HG03565 (cell line): ENCODE measurements around the gene CNOT2.
"Not testable (repeated sequence)": the region's sequence is repeated elsewhere in the genome, so short reads cannot be mapped to it uniquely, and the experiment has no call there.

ENCODE experiments used
- ATAC-seq: cut with Tn5 transposase; IDR thresholded peaks from one replicate; pipeline ENCODE4 v1.9.1; 2021; ENCODE audit warnings: mild to moderate bottlenecking, moderate library complexity; ENCODE audit not compliant: unreplicated experiment

Gene CNOT2

DNA sequence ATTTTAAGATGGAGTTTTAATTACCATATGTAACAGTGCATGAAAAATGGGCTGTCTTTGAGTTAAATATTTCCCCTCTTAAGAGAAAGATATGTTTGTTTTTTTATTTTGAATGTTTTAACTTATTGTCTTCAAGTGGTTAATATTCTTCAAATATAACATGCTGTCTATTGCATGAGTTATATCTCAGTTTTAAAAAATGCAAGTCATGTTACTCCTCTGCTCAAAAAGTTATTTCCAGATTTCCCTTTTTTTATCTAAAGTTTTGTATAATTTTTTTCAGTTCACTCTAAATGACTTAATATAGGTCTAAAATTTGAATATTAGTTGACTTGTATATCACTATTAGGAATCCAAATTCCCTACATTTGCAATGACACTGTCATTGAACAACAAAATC lies 117.0 kb downstream of the CNOT2 start:
- no peak for ATAC-seq

DNA sequence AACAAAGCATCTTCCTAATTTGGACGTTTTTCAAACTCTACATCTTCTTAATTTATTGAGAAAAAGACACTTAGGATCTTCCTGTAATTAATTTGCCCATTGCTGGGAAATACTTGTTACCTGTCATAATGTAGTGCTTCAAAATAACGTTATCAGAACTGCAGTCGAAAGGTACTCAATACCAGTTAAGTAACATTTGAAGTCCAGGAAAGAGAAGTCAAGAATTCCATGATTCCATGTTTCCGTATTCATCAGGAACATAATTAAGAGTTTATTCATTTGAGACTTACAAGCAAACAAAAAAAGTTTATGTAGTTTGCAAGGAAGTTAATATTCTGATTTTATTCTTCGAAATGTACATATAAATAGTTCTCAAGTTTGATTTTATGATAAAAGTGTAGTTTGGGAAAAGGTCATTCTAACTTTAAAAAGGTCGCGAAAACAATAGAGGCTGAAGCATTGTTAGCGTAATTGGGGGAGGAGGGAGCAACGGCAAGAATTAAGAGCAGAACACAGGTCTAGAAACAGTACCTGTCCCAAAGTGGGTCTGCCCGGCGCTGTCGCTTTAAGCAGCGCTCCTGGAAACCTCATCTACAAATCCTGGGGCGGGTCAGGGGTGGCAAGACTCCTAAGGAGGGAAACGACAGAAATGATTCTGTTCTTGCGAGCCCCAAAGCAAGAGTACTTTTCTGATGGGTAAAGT lies 121.6 kb downstream of the CNOT2 start:
- no peak for ATAC-seq

DNA sequence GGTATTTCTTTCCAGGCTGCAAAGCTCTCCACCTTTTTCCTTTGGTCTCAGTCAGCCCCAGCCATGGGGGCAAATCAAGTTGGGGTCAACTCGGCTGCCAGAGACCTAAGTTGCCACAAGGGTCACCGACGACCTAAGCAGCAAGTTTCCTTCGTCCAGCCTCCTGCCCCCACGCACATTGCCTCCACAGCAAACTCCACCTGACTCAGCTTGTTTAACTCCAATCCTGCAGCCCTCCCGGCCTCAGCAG lies 122.1 kb downstream of the CNOT2 start:
- ATAC-seq, result no peak

- ATAC-seq, result peak; percentile 59
Measured at GRCh38 chr12:70365648-70366518, 122.7 kb downstream of the CNOT2 start, which contains the start of gene KCNMB4. TSS of gene KCNMB4 (plus strand) at chr12:70366290. CDS start at chr12:70366735, 445 bp downstream.

DNA sequence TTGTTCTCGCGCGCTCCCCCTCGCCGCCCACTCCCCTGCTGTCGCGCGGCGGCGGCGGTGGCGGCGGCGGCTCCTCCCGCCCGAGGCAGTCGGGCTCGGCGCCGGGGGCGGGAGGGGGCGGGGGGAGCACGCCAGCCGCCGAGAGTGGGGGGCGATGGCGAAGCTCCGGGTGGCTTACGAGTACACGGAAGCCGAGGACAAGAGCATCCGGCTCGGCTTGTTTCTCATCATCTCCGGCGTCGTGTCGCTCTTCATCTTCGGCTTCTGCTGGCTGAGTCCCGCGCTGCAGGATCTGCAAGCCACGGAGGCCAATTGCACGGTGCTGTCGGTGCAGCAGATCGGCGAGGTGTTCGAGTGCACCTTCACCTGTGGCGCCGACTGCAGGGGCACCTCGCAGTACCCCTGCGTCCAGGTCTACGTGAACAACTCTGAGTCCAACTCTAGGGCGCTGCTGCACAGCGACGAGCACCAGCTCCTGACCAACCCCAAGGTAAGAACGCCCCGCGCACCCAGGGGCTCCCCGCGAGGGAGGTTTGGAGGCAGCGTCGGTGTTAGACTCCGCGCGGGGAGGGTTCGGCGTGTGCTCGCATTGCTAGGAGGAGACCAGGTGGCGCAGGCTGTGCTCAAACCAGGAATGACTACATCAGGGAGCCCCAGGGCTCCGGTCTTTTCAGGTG lies 123.5 kb downstream of the CNOT2 start:
- peak; percentile 37 for ATAC-seq

DNA sequence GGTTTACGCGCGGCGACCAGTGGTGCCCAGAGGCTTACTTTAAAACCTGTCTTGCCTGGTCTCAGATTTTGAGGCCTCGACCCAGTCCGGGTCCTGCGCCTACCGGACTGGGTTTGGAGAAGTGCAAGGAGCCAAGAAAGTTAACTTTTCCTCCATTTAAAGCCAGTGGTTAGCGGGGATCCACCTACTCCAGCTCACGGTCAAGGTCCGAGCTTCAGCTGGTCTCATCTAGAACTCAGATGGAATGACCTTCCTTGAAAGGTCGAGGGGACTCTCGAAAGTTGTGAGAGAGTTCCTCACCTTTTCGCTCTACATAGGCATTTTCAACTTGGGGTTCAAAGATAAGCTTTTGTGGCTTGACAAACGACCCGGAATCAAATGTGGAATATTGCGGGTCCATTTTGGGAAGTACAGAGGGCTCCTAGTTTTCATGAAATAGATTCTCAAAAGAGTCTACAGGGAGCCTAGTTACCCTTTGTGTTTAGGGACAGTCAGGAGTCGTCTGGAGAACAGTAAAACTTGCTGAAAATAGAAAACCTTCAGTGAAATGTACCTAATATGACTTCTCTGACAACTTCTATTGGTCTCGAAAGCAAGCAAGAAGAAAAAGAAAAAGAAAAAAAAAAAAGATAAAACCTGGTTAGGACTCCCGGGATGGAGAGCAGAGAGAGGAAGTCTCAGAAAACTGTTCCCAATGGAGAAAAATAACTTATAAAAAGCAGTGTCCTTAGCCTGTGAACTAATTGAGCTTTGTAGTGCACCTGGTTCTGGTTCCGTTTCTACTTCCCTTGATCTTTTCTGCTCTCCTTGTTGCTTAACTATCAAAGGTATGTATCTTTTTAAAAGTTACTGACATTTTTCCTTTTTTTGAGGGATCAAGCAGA lies 124.3 kb downstream of the CNOT2 start:
- no peak for ATAC-seq

DNA sequence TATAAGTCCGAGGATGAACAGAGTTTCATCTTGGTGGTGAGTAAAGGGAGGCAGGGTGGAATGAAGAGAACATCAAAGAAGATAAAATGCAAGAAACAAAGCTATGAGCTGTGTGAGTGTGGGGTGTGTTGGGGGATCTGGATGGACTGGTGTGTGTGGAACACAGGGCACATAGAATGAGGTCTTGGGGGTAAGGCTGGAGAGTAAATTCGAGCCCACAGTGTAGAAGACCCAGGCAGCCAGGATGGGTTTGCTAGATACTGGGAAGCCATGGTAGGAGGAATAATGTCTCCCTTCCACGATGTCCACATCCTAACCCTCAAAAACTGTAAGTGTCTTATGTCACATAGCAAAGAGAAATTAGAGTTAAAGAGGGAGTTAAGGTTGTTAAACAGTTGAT lies 129.6 kb downstream of the CNOT2 start:
- no peak for ATAC-seq

- ATAC-seq, result no peak
Measured at GRCh38 chr12:70379846-70380245, 136.6 kb downstream of the CNOT2 start.

DNA sequence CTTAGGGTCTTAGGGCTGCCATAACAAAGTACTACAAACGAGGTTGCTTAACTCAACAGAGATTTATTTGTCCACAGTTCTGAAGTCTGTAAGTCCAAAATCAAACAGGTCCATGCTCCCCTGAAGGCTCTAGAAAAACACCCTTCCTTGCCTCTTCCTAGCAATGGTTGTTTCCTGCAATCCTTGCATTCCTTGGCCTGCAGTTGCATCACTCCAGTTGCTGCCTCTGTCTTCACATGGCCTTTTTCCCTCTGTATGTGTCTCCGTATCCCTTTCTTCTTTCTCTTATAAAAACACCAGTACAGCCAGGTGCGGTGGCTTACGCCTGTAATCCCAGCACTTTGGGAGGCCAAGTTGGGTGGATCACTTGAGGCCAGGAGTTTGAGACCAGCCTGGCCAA lies 140.3 kb downstream of the CNOT2 start:
- no peak for ATAC-seq

DNA sequence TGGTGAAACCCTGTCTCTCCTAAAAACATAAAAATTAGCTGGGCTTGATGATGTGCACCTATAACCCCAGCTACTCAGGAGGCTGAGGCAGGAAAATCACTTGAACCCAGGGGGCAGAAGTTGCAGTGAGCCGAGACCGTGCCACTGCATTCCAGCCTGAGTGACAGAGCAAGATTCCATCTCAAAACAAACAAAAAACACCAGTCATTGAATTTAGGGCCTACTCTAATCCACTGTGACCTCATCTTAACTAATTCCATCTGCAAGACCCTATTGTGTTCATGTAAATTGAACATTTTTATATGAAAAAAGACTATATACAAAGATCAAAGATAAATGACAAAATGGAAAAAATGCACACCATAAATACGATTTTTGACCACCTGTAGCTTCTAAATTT lies 140.7 kb downstream of the CNOT2 start:
- ATAC-seq, result no peak

GRCh38 chr12:70386771-70387170 lies 143.5 kb downstream of the CNOT2 start:
- no peak for ATAC-seq

DNA sequence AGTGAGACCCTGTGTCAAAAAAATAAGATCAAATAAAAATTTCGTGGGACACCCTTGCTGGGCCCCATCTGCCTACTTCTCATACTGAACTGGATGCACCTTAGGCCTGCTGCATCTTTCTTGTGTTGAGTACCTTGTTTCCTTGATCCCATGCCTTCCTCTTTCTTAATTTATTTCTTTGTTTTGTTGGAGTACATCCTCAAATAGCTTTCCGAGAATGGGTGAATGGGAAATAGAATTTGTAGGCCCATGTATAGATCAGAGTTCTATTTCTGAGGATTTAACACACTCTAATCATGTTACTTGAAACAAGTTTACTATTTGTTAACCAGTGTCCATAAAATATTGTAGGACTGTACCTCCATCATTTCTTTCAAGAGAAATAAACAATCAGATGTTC lies 146.4 kb downstream of the CNOT2 start:
- ATAC-seq, result no peak

- ATAC-seq, result not testable (repeated sequence)
Measured at GRCh38 chr12:70392631-70393030, 149.4 kb downstream of the CNOT2 start.

DNA sequence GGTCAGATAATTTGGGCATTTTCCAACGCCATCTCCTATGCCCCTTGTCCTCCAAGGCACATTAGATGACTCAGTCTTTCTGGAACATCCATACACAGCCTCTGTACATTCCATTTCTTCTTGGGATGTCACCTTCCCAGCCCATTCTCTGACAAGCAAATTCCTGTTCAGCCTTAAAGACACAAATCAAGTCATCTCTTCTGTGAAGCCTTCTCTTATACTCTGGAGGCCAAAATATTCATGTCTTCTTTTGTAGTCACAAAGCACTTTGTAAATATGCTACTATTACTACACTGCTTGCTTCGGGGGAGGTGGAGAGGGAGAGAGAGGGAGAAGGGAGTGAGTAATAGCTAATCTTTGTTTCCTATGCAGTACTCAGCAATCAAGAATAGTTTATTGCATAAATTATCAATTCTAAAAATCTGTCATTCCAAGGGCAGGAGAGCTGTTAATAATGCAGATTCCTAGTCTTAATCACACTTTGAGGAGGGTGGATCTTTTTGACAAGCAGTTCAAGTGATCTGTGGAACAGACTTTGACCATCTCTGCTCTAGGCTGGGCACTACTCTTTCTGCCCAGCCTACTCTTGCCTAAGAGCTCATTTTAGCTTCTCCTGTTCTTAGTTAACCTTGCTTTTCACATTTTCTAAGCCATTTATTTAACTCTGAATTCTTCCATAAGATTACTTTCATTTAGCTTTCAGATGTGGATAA lies 150.7 kb downstream of the CNOT2 start:
- no peak for ATAC-seq

DNA sequence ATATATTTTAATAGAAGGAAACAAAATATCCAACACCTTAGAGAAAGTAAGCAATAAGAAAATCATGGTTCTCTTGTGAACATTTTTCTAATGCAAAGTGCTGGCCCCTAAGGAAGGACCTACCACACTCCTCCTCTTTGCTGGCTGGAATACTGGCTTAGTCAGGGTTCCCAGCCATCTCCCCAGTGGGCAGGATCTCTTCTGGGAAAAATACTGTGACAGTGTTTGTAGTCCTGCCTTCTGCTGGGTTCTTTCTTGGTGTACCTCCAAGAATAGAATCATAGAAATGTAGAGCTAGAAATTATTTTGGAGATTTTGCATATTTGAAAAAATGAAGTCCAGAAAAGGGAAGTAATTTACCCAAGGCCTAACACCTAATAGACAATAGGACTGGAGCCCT lies 154.8 kb downstream of the CNOT2 start:
- no peak for ATAC-seq

GRCh38 chr12:70398862-70399261 lies 155.6 kb downstream of the CNOT2 start:
- no peak for ATAC-seq

GRCh38 chr12:70399311-70399710 lies 156.1 kb downstream of the CNOT2 start:
- no peak for ATAC-seq

GRCh38 chr12:70400124-70400523 lies 156.9 kb downstream of the CNOT2 start:
- ATAC-seq, result no peak

DNA sequence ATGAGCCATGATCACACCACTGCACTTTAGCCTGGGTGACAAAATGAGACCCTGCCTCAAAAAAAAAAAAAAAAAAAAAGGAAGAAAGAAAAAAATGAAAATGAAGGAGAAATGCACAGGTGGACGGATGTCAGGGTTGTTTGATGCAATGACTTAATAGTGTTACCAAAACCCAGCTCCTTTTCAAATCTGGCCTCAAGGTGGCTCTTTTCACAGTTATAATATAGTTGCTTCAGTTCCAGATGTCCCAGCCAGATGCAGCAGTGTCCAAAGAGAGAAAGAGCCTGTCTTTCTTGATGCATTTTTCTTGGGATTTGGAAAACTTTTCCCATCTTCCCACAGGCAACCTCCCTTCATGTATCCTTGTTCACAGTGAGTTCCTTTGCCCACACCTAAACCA lies 159.4 kb downstream of the CNOT2 start:
- no peak for ATAC-seq

- no peak for ATAC-seq
Measured at GRCh38 chr12:70403826-70404225, 160.6 kb downstream of the CNOT2 start.
